Lower leg skin (tissue), 4 donors: Measurements from ENCODE around the gene PCDHGB1. TPM values are rescaled to one million over a fixed set of nuclear protein-coding genes. Genes with fewer than 3 reads are reported as not detected.
"Not testable (repeated sequence)": the region's sequence is repeated elsewhere in the genome, so short reads cannot be mapped to it uniquely, and the experiment has no call there.

Source experiments
- DNase-seq, 2 donors: peaks; one replicate each; pipeline ENCODE4 v3.0.0-alpha.2; 2019; ENCODE audit warnings: low spot score in 2 of 2
- H3K4me3 ChIP-seq: fragments of 200-600 bp; sonication (generic); 2 replicates; pipeline ENCODE4 v1.5.1; 2017; ENCODE audit warnings: mild to moderate bottlenecking, low read depth; ENCODE audit not compliant: poor library complexity, severe bottlenecking
- POLR2A ChIP-seq, 2 donors: fragments of 450-650 bp; IDR thresholded peaks; one replicate each; pipeline ENCODE4 v1.6.1; 2016 to 2017; ENCODE audit warnings: antibody characterized with exemption in 2 of 2, mild to moderate bottlenecking in 1 of 2, moderate library complexity in 1 of 2
- WGBS, 2 donors: methylation state at CpG; one replicate each; pipeline ENCODE4 v1.1.5; 2018; 5-methylcytosine and 5-hydroxymethylcytosine counted together
- intact Hi-C: fragments of 100-400 bp; cut with DNase I; formaldehyde crosslinking; loops from one replicate; pipeline ENCODE4 v1.15.0; 2023; ENCODE audit warnings: low total_unique reads
- total RNA-seq, 4 donors: library from RNA; depleted of rRNA; stranded (reverse); fragments of >200 nt; gene quantifications; one replicate each; pipeline ENCODE4 v1.1.0, GENCODE V29; 2016
- TF ChIP-seq, protein P1 (sequence below), 3 donors: fragments of 450-650 bp; IDR thresholded peaks; one replicate each; pipeline ENCODE4 v1.5.1; 2016; ENCODE audit warnings: antibody characterized with exemption in 3 of 3, mild to moderate bottlenecking in 3 of 3, moderate library complexity in 2 of 3

PCDHGB1 gene
- 1 to 10 TPM in 3 of 4 donors, under 1 TPM in 1; 0.30 to 1.3 (median 1.1) TPM for total RNA-seq

DNA sequence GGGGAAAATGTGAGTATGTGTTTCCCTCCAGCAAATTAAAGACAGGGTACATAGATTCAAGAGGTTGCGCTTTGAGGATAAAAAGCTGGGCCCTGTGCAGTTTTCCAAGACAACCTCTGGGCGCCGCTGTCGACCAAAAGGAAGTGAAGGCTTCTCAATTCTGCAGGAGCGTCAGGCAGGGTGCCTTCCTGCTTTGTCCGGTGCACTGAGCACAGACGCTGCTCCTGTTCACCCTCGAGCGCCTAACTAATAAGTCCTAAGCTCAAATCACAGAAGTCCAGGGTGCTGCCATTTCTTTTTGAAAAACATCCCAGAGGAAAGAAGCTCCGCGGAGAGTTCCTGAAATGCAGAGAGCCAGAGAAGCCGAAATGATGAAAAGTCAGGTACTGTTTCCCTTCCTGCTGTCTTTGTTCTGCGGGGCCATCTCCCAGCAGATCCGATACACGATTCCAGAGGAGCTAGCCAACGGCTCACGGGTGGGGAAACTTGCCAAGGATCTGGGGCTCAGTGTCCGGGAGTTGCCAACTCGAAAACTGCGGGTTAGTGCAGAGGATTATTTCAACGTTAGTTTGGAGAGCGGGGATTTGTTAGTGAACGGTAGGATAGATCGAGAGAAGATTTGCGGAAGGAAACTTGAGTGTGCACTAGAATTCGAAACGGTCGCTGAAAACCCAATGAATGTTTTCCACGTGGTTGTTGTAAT is at the start of gene PCDHGB1:
Gene PCDHGB1 (plus strand): TSS at position 183 of the 703 bp plus-strand sequence. CDS start 162 bp downstream, at position 345.
- DNase-seq: peak in 1 of 2 donors; percentile 82
- intact Hi-C loops: loop anchor here (2.0 kb wide), 1 partner anchor 49 kb away; no protein-coding TSS in a partner anchor

DNA sequence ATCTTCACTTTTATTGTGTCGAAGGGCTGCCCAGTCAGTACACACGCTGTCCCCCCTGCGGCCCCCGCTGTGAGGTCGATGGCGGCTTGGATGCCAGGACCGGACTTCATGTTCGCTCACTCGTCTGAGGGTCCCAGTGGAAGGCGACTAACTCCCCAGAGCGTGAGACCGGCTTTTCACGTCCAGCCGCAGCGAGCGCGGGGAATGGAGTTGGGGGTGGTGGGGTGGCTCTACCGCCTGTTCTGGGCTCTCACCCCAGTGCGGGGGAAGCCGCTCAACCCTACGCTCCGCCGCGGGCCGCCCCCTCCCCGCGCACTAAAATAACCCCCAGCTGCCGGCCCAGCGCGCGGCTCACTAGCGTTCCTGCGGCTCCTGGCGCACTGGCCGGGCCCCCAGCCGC is 46.1 kb upstream of the PCDHGB1 start, which contains the start of gene SLC25A2:
Gene SLC25A2 (minus strand): TSS at position 294 of the 400 bp plus-strand sequence. CDS start 184 bp downstream, at position 110.
- TF ChIP-seq, protein P1, sequence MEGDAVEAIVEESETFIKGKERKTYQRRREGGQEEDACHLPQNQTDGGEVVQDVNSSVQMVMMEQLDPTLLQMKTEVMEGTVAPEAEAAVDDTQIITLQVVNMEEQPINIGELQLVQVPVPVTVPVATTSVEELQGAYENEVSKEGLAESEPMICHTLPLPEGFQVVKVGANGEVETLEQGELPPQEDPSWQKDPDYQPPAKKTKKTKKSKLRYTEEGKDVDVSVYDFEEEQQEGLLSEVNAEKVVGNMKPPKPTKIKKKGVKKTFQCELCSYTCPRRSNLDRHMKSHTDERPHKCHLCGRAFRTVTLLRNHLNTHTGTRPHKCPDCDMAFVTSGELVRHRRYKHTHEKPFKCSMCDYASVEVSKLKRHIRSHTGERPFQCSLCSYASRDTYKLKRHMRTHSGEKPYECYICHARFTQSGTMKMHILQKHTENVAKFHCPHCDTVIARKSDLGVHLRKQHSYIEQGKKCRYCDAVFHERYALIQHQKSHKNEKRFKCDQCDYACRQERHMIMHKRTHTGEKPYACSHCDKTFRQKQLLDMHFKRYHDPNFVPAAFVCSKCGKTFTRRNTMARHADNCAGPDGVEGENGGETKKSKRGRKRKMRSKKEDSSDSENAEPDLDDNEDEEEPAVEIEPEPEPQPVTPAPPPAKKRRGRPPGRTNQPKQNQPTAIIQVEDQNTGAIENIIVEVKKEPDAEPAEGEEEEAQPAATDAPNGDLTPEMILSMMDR (IDR thresholded peaks at IDR 0.05): no peak
- TF ChIP-seq POLR2A (IDR thresholded peaks at IDR 0.05): no peak

More for the DNA sequence above, at the start of gene PCDHGB1:
- H3K4me3 ChIP-seq: no peak within 1 kb of the TSS
- TF ChIP-seq POLR2A (IDR thresholded peaks at IDR 0.05): no peak
- TF ChIP-seq, protein P1 (IDR thresholded peaks at IDR 0.05): no peak
- WGBS, 2 donors: 21 to 25% methylated on average over 29 of the region's 29 CpGs

DNA sequence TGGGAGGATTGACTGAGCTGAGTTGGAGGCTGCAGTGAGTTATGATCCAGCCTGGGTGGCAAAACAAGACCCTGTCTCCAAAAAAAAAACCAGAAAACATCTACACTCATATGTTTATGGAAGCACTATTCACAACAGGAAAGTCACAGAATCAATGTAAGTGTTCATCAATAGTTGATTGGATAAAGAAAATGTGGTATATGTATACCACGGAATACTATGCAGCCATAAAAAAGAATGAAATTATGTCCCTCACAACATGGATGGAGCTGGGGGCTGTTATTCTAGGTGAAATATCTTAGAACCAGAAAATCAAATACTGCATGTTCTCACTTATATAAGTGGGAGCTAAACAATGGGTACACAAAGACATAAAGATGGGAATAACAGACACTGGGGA is 43.3 kb upstream of the PCDHGB1 start:
- no peak overlapping the region for H3K4me3 ChIP-seq
- intact Hi-C loops: no loop called here
- TF ChIP-seq, protein P1 (IDR thresholded peaks at IDR 0.05): no peak
- TF ChIP-seq POLR2A (IDR thresholded peaks at IDR 0.05): no peak
- WGBS, 2 donors: 95 to 96% methylated on average over 1 of the region's 1 CpG
- no peak for DNase-seq

More for the DNA sequence above, 46.1 kb upstream of the PCDHGB1 start, which contains the start of gene SLC25A2:
- 47 to 54% methylated on average over 30 to 34 of the region's 36 CpGs for WGBS, 2 donors
- no peak within 1 kb of the TSS for H3K4me3 ChIP-seq
- no peak for DNase-seq
- intact Hi-C loops: no loop called here

DNA sequence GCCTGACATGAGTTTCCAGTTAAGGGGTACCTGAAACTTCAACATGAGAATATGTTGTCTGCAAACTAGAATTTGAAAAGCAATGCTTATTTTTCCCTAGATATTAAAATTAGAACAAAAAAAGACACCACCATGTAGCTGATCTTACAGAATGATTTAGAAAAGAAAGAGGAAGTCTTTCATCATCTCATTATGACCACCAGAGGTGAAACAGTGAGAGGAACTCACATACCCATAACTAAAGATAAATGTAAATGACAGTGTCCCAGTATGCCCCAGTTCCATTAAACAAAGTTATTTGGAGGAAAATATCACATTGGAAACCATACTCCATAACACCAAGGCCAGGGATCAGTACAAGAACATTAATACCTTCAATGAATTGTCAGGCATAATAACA is 36.2 kb upstream of the PCDHGB1 start:
- TF ChIP-seq, protein P1 (IDR thresholded peaks at IDR 0.05): no peak
- no peak for TF ChIP-seq POLR2A (IDR thresholded peaks at IDR 0.05)
- intact Hi-C loops: no loop called here
- DNase-seq: no peak
- no peak overlapping the region for H3K4me3 ChIP-seq

DNA sequence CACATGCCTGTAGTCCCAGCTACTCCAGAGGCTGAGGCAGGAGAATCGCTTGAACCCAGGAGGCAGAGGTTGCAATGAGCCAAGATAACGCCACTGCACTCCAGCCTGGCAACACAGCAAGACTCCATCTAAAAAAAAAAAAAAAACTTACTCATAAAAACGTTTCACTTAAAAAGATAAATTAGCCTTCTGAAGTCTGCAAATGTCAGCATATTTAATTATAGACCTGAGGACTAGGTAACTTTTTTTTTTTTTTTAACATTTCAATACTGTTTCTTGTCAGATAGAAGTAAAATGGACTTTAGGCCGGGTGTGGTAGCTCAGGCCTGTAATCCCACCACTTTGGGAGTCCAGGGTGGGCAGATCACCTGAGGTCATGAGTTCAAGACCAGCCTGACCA is 32.9 kb upstream of the PCDHGB1 start:
- H3K4me3 ChIP-seq, intact Hi-C loops: not testable (repeated sequence)
- WGBS, 2 donors: 83 to 86% methylated on average over 4 of the region's 4 CpGs

DNA sequence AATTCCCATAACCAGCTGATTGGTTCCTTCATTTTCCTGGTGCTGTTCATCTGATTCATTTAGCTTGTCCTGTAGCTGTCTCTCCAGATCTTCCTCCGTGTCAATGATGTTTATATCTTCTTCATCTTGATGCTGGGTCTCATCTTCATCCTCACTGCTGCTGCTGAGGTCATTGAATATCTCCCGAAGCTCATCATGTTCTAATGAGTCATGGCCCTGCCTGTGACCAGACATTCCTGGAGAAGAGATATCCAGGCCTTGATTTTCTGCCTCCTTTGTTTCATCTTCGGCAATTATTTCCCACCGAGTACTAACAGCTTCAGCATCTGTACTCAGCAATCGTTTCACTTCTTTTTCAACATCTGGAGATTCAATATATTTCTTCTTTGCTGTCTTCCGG is 30.7 kb upstream of the PCDHGB1 start:
- 95 to 98% methylated on average over 6 of the region's 6 CpGs for WGBS, 2 donors
- no peak for DNase-seq
- TF ChIP-seq POLR2A (IDR thresholded peaks at IDR 0.05): no peak
- TF ChIP-seq, protein P1 (IDR thresholded peaks at IDR 0.05): no peak
- intact Hi-C loops: no loop called here
- H3K4me3 ChIP-seq: no peak overlapping the region

More for the DNA sequence above, 32.9 kb upstream of the PCDHGB1 start:
- DNase-seq: not testable (repeated sequence)
